Kidney (tissue), 14 donors: ENCODE data around the gene CAVIN2. TPM values are rescaled to one million over a fixed set of nuclear protein-coding genes. Genes with fewer than 3 reads are reported as not detected.

Source experiments
- DNase-seq, 5 donors: peaks; one replicate each; pipeline ENCODE4 v3.0.0-alpha.2; 2013 to 2020
- FAIRE-seq: peaks from 2 replicates; lab custom pipeline; 2012; peaks lifted over from hg19 to GRCh38; lab: Jason Lieb, UNC
- H3K27ac ChIP-seq, 2 donors: one replicate each; pipeline ENCODE4 v1.7.0; 2013; ENCODE audit warnings: low read depth in 2 of 2, low read length in 2 of 2, inconsistent platforms in 1 of 2
- H3K27me3 ChIP-seq: one replicate; pipeline ENCODE4 v1.7.1; 2013; ENCODE audit warnings: low read length, inconsistent platforms; ENCODE audit not compliant: control insufficient read depth, insufficient read depth
- H3K36me3 ChIP-seq, 3 donors: one replicate each; pipeline versions ENCODE4 v1.7.0 to v1.7.1; 2013; ENCODE audit warnings: low read length in 3 of 3, control low read depth in 1 of 3, inconsistent platforms in 1 of 3; ENCODE audit not compliant: insufficient read depth in 3 of 3, control insufficient read depth in 2 of 3
- H3K4me1 ChIP-seq, 3 donors: one replicate each; pipeline versions ENCODE4 v1.7.0 to v1.7.1; 2013; ENCODE audit warnings: low read length in 3 of 3, inconsistent platforms in 1 of 3, low read depth in 1 of 3; ENCODE audit not compliant: control insufficient read depth in 2 of 3, insufficient read depth in 2 of 3
- H3K4me3 ChIP-seq, 3 donors: one replicate each; pipeline versions ENCODE4 v1.7.0 to v1.8.1; 2013; ENCODE audit warnings: low read length in 3 of 3, control low read depth in 1 of 3, inconsistent platforms in 1 of 3
- H3K9ac ChIP-seq, 3 donors: one replicate each; pipeline versions ENCODE4 v1.7.0 to v1.7.1; 2013; ENCODE audit warnings: low read length in 3 of 3, control low read depth in 1 of 3, inconsistent platforms in 1 of 3
- H3K9me3 ChIP-seq, 3 donors: one replicate each; pipeline versions ENCODE4 v1.7.0 to v1.7.1; 2013; ENCODE audit warnings: low read length in 3 of 3, control low read depth in 1 of 3, inconsistent platforms in 1 of 3; ENCODE audit not compliant: control insufficient read depth in 2 of 3, insufficient read depth in 1 of 3
- CTCF ChIP-seq: IDR thresholded peaks from 3 replicates; pipeline ENCODE4 v1.5.1; 2012; ENCODE audit warnings: mild to moderate bottlenecking, moderate library complexity, borderline replicate concordance; ENCODE audit not compliant: insufficient read depth; ENCODE audit errors: extremely low read depth
- intact Hi-C: fragments of 100-400 bp; cut with DNase I; formaldehyde crosslinking; loops from one replicate; pipeline ENCODE4 v1.11.1; 2022
- polyA plus RNA-seq: library from polyadenylated mRNA; stranded (reverse); fragments of 350-450 nt; fragmentation: Illumina TruSeq; extraction: RNeasy Lipid Tissue Mini Kit (QIAGEN cat#74804); gene quantifications from one replicate; pipeline ENCODE4 v1.2.3, GENCODE V29; 2014; ENCODE audit warnings: low read depth, low replicate concordance; ENCODE audit not compliant: insufficient read depth
- total RNA-seq: library from RNA; stranded (reverse); fragmentation: NEBNext Ultra II Directional; extraction: Animal tissue kit (Norgen Biotek cat#: 25700); gene quantifications from one replicate; pipeline ENCODE4 v1.2.1, GENCODE V29; 2021
- donor health status: control.
- donor health status: control.
- donor health status: control.
- donor health status: control.
- donor health status: control.
- donor health status: DM: yes; HTN: yes; CAD: no.
- donor health status: Normal renal cell carcinoma (clear cell type).

The CAVIN2 gene
- total and polyA plus RNA-seq, 2 donors from 2014 or later, result 17.9 to 55.0 TPM

DNA sequence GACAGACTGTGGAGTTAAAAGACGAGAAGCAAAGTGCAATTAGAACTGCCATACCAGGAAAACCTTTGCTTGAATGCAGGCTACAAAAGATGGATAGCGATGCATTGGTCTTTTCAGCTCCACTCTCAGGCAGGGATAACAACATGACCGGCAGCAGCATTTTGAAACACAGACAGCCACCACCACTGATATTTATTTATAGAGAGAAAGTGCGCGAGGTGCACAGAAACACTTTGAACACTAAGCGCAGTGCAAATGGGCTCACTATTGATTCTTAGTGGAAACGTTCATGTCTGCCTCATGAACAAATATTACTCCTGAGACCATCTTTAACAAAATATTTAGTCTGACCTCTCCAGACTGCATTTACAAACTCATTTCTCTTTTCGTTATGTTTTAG is 32.9 kb downstream of the CAVIN2 start:
- Histone ChIP-seq H3K27ac (no peak overlapping the region), H3K9me3 (no peaks in the 10 kb centered on the region), H3K4me1 (no peaks in the 10 kb centered on the region), H3K36me3 (no peaks in the 10 kb centered on the region), H3K4me3 (no peak overlapping the region), H3K27me3 (no peaks in the 10 kb centered on the region), H3K9ac (no peak overlapping the region)
- DNase-seq (no peak), FAIRE-seq (no peak)
- no peak for TF ChIP-seq CTCF
- intact Hi-C loops, result loop anchor here (5.0 kb wide), 1 partner anchor 348 kb away; no protein-coding TSS in a partner anchor

- intact Hi-C loops, result loop anchor here (5.0 kb wide), 1 partner anchor 350 kb away; no protein-coding TSS in a partner anchor
- Histone ChIP-seq H3K36me3 (no peaks in the 10 kb centered on the region), H3K9me3 (no peaks in the 10 kb centered on the region), H3K27ac (no peak overlapping the region), H3K4me3 (peak overlapping the region in 1 of 3 donors; percentile 40), H3K4me1 (no peaks in the 10 kb centered on the region), H3K9ac (no peak overlapping the region), H3K27me3 (no peaks in the 10 kb centered on the region)
- FAIRE-seq, result peak; percentile 88
- DNase-seq, result peak; percentile 58 to 87 (median 75)
- peak; percentile 77 for TF ChIP-seq CTCF
These were observed 34.9 kb downstream of the CAVIN2 start for GRCh38 chr2:191811807-191812602.

- Histone ChIP-seq H3K36me3 (no peaks in the 10 kb centered on the region), H3K9me3 (no peaks in the 10 kb centered on the region), H3K4me3 (no peak overlapping the region), H3K4me1 (no peaks in the 10 kb centered on the region), H3K27ac (no peak overlapping the region), H3K9ac (no peak overlapping the region), H3K27me3 (no peaks in the 10 kb centered on the region)
- TF ChIP-seq CTCF, result no peak
- intact Hi-C loops, result no loop called here
- no peak for FAIRE-seq
- no peak for DNase-seq
These were observed 40.5 kb downstream of the CAVIN2 start for GRCh38 chr2:191806396-191806795.
